Fibroblast of villous mesenchyme (primary cell): Measurements from ENCODE around the gene CNTN4. TPM values are rescaled to one million over a fixed set of nuclear protein-coding genes. Genes with fewer than 3 reads are reported as not detected.
A peak's percentile ranks its signal among the peaks of the same experiment; 100 is the strongest.

Experiments used
- DNase-seq: peaks from one replicate; pipeline ENCODE4 v3.0.0-alpha.2; 2010; ENCODE audit warnings: low read depth
- H3K4me3 ChIP-seq: 2 replicates; pipeline ENCODE4 v1.5.1; 2011; ENCODE audit warnings: low read depth, mild to moderate bottlenecking, low read length
- total RNA-seq: library from RNA; depleted of rRNA; stranded (reverse); fragments of >200 nt; gene quantifications from 2 replicates; pipeline ENCODE4 v1.2.3, GENCODE V29; 2012
- TF ChIP-seq, protein P1 (sequence below): IDR thresholded peaks from 2 replicates; pipeline ENCODE4 v1.5.1; 2012; ENCODE audit warnings: low read depth, mild to moderate bottlenecking, low read length; ENCODE audit not compliant: insufficient read depth

The CNTN4 gene
- total RNA-seq, 1 donor, result 6.9 TPM

DNA sequence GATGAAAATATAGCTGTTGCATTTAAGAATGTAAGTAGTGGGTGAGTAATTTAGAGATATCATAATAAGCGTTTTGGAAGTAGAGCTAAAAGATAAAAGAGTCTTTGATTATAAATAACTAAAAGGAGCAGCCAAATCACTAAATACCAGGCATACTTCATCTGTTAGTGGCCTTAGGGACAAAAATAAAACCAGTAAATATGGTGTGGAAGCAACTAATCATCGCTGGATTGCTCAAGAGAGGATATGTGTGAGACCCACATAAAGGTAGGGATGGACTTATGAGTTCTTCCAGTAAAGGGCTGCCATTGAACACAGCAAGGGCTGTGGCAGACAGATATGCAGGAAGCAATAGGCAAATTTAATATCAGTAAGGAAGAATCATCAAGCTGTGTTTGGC is 356.2 kb downstream of the CNTN4 start:
- no peak overlapping the region for H3K4me3 ChIP-seq
- DNase-seq, result peak; percentile 7
- TF ChIP-seq, protein P1, sequence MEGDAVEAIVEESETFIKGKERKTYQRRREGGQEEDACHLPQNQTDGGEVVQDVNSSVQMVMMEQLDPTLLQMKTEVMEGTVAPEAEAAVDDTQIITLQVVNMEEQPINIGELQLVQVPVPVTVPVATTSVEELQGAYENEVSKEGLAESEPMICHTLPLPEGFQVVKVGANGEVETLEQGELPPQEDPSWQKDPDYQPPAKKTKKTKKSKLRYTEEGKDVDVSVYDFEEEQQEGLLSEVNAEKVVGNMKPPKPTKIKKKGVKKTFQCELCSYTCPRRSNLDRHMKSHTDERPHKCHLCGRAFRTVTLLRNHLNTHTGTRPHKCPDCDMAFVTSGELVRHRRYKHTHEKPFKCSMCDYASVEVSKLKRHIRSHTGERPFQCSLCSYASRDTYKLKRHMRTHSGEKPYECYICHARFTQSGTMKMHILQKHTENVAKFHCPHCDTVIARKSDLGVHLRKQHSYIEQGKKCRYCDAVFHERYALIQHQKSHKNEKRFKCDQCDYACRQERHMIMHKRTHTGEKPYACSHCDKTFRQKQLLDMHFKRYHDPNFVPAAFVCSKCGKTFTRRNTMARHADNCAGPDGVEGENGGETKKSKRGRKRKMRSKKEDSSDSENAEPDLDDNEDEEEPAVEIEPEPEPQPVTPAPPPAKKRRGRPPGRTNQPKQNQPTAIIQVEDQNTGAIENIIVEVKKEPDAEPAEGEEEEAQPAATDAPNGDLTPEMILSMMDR, result no peak

GRCh38 chr3:2456788-2457187 is 358.1 kb downstream of the CNTN4 start:
- H3K4me3 ChIP-seq, result no peak overlapping the region
- no peak for DNase-seq
- TF ChIP-seq, protein P1, result no peak

DNA sequence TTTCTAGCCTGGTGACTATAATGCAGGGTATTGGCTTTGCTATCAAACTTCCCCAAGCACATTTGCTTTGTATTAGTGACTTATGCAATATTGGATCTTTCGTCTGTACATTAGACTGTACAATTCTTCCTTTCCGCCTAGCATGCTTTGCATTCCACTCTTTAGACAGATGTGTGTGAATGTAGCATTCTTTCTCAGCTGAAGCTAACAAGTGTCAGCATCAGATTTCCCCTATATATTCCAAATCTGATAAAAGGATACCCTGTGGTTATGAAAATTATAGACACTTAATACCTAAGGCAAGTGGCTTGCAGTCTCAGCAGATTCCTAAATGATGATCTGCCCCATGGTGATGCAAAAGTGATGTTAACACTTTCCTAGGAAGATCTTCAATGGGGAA is 360.1 kb downstream of the CNTN4 start:
- no peak for DNase-seq
- TF ChIP-seq, protein P1, result no peak

GRCh38 chr3:2465842-2466241 is 367.2 kb downstream of the CNTN4 start:
- TF ChIP-seq, protein P1, result no peak
- no peak overlapping the region for H3K4me3 ChIP-seq
- no peak for DNase-seq

More for the DNA sequence above, 360.1 kb downstream of the CNTN4 start:
- no peak overlapping the region for H3K4me3 ChIP-seq

GRCh38 chr3:2468816-2469215 is 370.1 kb downstream of the CNTN4 start:
- TF ChIP-seq, protein P1, result no peak
- DNase-seq, result no peak

GRCh38 chr3:2476996-2477395 is 378.3 kb downstream of the CNTN4 start:
- DNase-seq, result no peak
- TF ChIP-seq, protein P1, result no peak
- H3K4me3 ChIP-seq, result no peak overlapping the region

More at GRCh38 chr3:2468816-2469215, 370.1 kb downstream of the CNTN4 start:
- no peak overlapping the region for H3K4me3 ChIP-seq

GRCh38 chr3:2477620-2478019 is 379.0 kb downstream of the CNTN4 start:
- TF ChIP-seq, protein P1, result no peak
- DNase-seq, result no peak
- no peak overlapping the region for H3K4me3 ChIP-seq
